Keratinocyte (primary cell): ENCODE measurements around the gene PLEKHN1. TPM values are rescaled to one million over a fixed set of nuclear protein-coding genes. Genes with fewer than 3 reads are reported as not detected.

ENCODE experiments used
- DNase-seq: peaks from one replicate; pipeline ENCODE4 v3.0.0-alpha.2; 2011; ENCODE audit warnings: low read depth, missing footprints, low spot score
- FAIRE-seq: peaks from 2 replicates; lab custom pipeline; 2011; peaks lifted over from hg19 to GRCh38; lab: Jason Lieb, UNC
- H2AFZ ChIP-seq: 2 replicates; pipeline ENCODE4 v1.6.0; 2012; ENCODE audit warnings: low read length, control low read depth, inconsistent platforms; ENCODE audit not compliant: control insufficient read depth
- H3K27ac ChIP-seq: 2 replicates; pipeline ENCODE4 v1.5.1; 2011; ENCODE audit warnings: low read length; ENCODE audit not compliant: control insufficient read depth, insufficient read depth
- H3K27me3 ChIP-seq: 3 replicates; pipeline ENCODE4 v1.6.0; 2011; ENCODE audit warnings: low read length; ENCODE audit not compliant: control insufficient read depth, insufficient read depth; ENCODE audit errors: extremely low read depth
- H3K36me3 ChIP-seq, 2 experiments: 2 replicates in 1 of 2; 3 replicates in 1 of 2; pipeline ENCODE4 v1.5.1; 2011; ENCODE audit warnings: low read length in 2 of 2, mild to moderate bottlenecking in 1 of 2; ENCODE audit not compliant: control insufficient read depth in 2 of 2, insufficient read depth in 2 of 2; ENCODE audit errors: extremely low read depth in 1 of 2
- H3K4me1 ChIP-seq: 3 replicates; pipeline ENCODE4 v1.5.1; 2011; ENCODE audit warnings: low read length; ENCODE audit not compliant: control insufficient read depth, insufficient read depth; ENCODE audit errors: extremely low read depth
- H3K4me2 ChIP-seq: 3 replicates; pipeline ENCODE4 v1.6.0; 2011; ENCODE audit warnings: low read depth, low read length; ENCODE audit not compliant: control insufficient read depth, insufficient read depth; ENCODE audit errors: extremely low read depth
- H3K4me3 ChIP-seq, 3 experiments: fragments of 200-600 bp in 1 of 3; sonication (generic) in 1 of 3; 2 replicates in 2 of 3; 3 replicates in 1 of 3; pipeline ENCODE4 v1.5.1; 2011 to 2016; ENCODE audit warnings: low read length in 3 of 3, mild to moderate bottlenecking in 3 of 3, control low read depth in 2 of 3, inconsistent platforms in 1 of 3, low read depth in 1 of 3, mixed read lengths in 1 of 3, mixed run types in 1 of 3, moderate library complexity in 1 of 3; ENCODE audit not compliant: control insufficient read depth in 2 of 3, insufficient read depth in 2 of 3; ENCODE audit errors: extremely low read depth in 1 of 3
- H3K79me2 ChIP-seq: 2 replicates; pipeline ENCODE4 v1.6.0; 2012; ENCODE audit warnings: low read length; ENCODE audit not compliant: control insufficient read depth, insufficient read depth
- H3K9ac ChIP-seq: 3 replicates; pipeline ENCODE4 v1.6.0; 2011; ENCODE audit warnings: low read length; ENCODE audit not compliant: control insufficient read depth, insufficient read depth; ENCODE audit errors: extremely low read depth
- H3K9me1 ChIP-seq: 3 replicates; pipeline ENCODE4 v1.6.0; 2011; ENCODE audit warnings: low read length; ENCODE audit not compliant: control insufficient read depth, insufficient read depth; ENCODE audit errors: extremely low read depth
- H3K9me3 ChIP-seq: 2 replicates; pipeline ENCODE4 v1.5.1; 2012; ENCODE audit warnings: low read depth, low read length; ENCODE audit not compliant: control insufficient read depth
- H4K20me1 ChIP-seq: 3 replicates; pipeline ENCODE4 v1.6.0; 2011; ENCODE audit warnings: low read length; ENCODE audit not compliant: control insufficient read depth, insufficient read depth; ENCODE audit errors: extremely low read depth
- EZH2 ChIP-seq: IDR thresholded peaks from one replicate; pipeline ENCODE4 v1.6.1; 2012; ENCODE audit warnings: inconsistent platforms, mild to moderate bottlenecking, low read length, moderate library complexity
- dilution Hi-C: fragments of 300-500 bp; cut with MboI; formaldehyde crosslinking; loops from one replicate; pipeline ENCODE4 v1.7.0; 2020; ENCODE audit warnings: low sequenced_read_pairs; ENCODE audit not compliant: extremely low pct_ligation_motif_present
- polyA plus RNA-seq, 5 experiments: library from polyadenylated mRNA; depleted of rRNA in 3 of 5; stranded (reverse) in 3 of 5; stranded (forward) in 1 of 5; unstranded in 1 of 5; fragments of >200 nt; gene quantifications; 1 replicate in 1 of 5; 2 replicates in 3 of 5; 3 replicates in 1 of 5; pipeline versions ENCODE4 v1.2.1 to v1.2.3, GENCODE V29; 2011 to 2012; ENCODE audit warnings: missing spikeins in 2 of 5, low read depth in 1 of 5, low replicate concordance in 1 of 5
- TF ChIP-seq, protein P1 (sequence below), 3 experiments: IDR thresholded peaks in 1 of 3; conservative IDR thresholded peaks in 1 of 3; optimal IDR thresholded peaks in 1 of 3; 2 replicates in 2 of 3; 3 replicates in 1 of 3; pipeline versions ENCODE3 to v1.5.1; 2011; ENCODE audit warnings: low read length in 3 of 3, mild to moderate bottlenecking in 3 of 3, moderate library complexity in 2 of 3, control low read depth in 1 of 3, inconsistent platforms in 1 of 3; ENCODE audit not compliant: insufficient read depth in 2 of 3; ENCODE audit errors: extremely low read depth in 1 of 3

The PLEKHN1 gene
- polyA plus RNA-seq, 1 donor (not counting 4 experiments of a cell fraction or from before 2014, with no cell fraction given) = 2.5 TPM

DNA sequence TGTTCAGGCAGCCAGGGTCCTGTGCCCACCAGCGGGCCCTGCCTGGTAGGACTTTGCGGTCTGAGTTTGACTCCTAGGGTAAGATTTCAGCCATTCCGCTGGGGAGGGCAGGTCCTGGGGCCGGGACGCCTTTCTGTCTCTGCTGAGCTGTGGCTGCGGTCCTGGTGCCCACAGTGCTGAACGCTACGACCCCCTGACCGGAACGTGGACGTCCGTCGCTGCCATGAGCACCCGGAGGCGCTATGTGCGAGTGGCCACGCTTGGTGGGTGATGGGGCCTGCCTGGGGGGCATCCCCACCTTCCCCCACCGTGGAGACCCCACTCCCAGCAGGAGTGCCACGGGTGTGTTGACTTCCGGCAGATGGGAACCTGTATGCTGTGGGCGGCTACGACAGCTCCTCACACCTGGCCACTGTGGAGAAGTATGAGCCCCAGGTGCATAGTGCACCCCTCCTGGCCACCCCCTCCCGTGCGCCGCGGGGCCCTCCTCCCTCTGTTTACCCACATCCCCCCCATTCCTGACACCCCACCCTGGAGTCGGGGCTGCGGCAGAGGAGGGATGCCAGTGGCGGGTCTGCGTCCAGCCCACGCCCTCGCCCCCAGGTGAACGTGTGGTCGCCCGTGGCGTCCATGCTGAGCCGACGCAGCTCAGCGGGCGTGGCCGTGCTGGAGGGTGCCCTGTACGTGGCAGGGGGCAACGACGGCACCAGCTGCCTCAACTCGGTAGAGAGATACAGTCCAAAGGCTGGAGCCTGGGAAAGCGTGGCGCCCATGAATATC, 2.3 kb upstream of the PLEKHN1 start:
- Histone ChIP-seq H3K4me3 (no peak overlapping the region), H4K20me1 (no peaks in the 10 kb centered on the region), H3K36me3 (peaks cover 0 to 5% of the 10 kb centered on the region in 2 experiments), H3K27me3 (peaks cover 5% of the 10 kb centered on the region), H3K27ac (no peak overlapping the region), H2AFZ (no peak overlapping the region), H3K4me1 (peaks cover 16% of the 10 kb centered on the region), H3K4me2 (no peak overlapping the region), H3K9ac (no peak overlapping the region), H3K9me3 (no peaks in the 10 kb centered on the region), H3K9me1 (no peaks in the 10 kb centered on the region), H3K79me2 (peaks cover 1% of the 10 kb centered on the region)
- TF ChIP-seq EZH2 = no peak
- TF ChIP-seq, protein P1, sequence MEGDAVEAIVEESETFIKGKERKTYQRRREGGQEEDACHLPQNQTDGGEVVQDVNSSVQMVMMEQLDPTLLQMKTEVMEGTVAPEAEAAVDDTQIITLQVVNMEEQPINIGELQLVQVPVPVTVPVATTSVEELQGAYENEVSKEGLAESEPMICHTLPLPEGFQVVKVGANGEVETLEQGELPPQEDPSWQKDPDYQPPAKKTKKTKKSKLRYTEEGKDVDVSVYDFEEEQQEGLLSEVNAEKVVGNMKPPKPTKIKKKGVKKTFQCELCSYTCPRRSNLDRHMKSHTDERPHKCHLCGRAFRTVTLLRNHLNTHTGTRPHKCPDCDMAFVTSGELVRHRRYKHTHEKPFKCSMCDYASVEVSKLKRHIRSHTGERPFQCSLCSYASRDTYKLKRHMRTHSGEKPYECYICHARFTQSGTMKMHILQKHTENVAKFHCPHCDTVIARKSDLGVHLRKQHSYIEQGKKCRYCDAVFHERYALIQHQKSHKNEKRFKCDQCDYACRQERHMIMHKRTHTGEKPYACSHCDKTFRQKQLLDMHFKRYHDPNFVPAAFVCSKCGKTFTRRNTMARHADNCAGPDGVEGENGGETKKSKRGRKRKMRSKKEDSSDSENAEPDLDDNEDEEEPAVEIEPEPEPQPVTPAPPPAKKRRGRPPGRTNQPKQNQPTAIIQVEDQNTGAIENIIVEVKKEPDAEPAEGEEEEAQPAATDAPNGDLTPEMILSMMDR (optimal IDR thresholded peaks at IDR 0.05 in 1 of 3, IDR thresholded peaks at IDR 0.05 in 1 of 3, conservative IDR thresholded peaks at IDR 0.05 in 1 of 3; ENCODE audit: extremely low read depth in 1 of 3, insufficient read depth in 2 of 3, low read length in 3 of 3) = no peak
- dilution Hi-C loops = no loop called here
- FAIRE-seq (no peak), DNase-seq (no peak)

DNA sequence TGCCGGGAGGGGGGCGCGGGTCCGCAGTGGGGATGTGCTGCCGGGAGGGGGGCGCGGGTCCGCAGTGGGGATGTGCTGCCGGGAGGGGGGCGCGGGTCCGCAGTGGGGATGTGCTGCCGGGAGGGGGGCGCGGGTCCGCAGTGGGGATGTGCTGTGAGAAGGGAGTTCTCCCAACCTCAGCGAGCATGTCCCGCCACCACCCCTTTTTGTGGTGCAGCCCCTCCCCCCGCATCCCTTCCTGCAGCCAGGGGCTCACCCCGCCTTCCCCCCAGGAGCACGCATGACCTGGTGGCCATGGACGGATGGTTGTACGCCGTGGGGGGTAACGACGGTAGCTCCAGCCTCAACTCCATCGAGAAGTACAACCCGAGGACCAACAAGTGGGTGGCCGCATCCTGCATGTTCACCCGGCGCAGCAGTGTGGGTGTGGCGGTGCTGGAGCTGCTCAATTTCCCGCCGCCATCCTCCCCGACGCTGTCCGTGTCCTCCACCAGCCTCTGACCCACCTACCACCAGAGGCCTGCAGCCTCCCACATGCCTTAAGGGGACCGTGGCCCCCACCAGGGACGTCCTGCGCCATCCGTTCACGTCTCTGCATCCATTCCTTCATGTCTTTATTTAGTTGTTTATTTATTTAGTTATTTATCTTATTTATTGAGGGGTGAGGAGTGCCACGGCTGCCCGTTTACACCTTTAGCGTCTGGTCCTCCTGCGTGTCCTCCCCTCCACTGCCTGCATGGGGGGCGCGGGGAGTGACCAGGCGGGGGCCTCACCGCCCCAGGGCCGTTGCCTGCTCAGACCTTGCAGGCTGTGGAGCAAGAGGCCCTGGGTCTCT, 1.4 kb upstream of the PLEKHN1 start:
- Histone ChIP-seq H3K4me3 (no peak overlapping the region), H3K36me3 (peaks cover 0 to 5% of the 10 kb centered on the region in 2 experiments), H3K4me2 (no peak overlapping the region), H3K27me3 (no peaks in the 10 kb centered on the region), H3K4me1 (peaks cover 16% of the 10 kb centered on the region), H3K9ac (no peak overlapping the region), H3K9me1 (no peaks in the 10 kb centered on the region), H4K20me1 (no peaks in the 10 kb centered on the region), H3K79me2 (no peaks in the 10 kb centered on the region), H3K9me3 (no peaks in the 10 kb centered on the region), H3K27ac (no peak overlapping the region), H2AFZ (no peak overlapping the region)
- FAIRE-seq = no peak
- dilution Hi-C loops = no loop called here
- TF ChIP-seq, protein P1 (optimal IDR thresholded peaks at IDR 0.05 in 1 of 3, IDR thresholded peaks at IDR 0.05 in 1 of 3, conservative IDR thresholded peaks at IDR 0.05 in 1 of 3; ENCODE audit: extremely low read depth in 1 of 3, insufficient read depth in 2 of 3, low read length in 3 of 3) = no peak
- TF ChIP-seq EZH2 = no peak
- DNase-seq = no peak
